SK-N-SH treated with all-trans-retinoic acid at 6 μM for 48 hours (cell line): Measurements from ENCODE around the gene SHISA4.

Experiments used
- ATAC-seq: fragments of 200-7000 bp; cut with Tn5 transposase; 3 replicates; pipeline ENCODE4 v1.9.1; 2020; ENCODE audit warnings: mild to moderate bottlenecking, moderate library complexity
- ARNTL ChIP-seq: fragments of 450-650 bp; formaldehyde crosslinking; IDR thresholded peaks from 2 replicates; pipeline ENCODE4 v1.5.0; 2020; ENCODE audit warnings: low read depth, mild to moderate bottlenecking, moderate library complexity, borderline replicate concordance
- BACH2 ChIP-seq: fragments of 250-450 bp; sonication (Bioruptor Pico); IDR thresholded peaks from 2 replicates; pipeline ENCODE4 v1.9.0; 2021; ENCODE audit warnings: mild to moderate bottlenecking, borderline replicate concordance
- CREB5 ChIP-seq: fragments of 250-450 bp; sonication (Bioruptor Pico); IDR thresholded peaks from 2 replicates; pipeline ENCODE4 v1.5.1; 2020; ENCODE audit warnings: low read depth, mild to moderate bottlenecking, moderate library complexity
- CSDC2 ChIP-seq: fragments of 250-450 bp; sonication (Bioruptor Pico); IDR thresholded peaks from 2 replicates; pipeline ENCODE4 v1.5.0; 2020; ENCODE audit warnings: mild to moderate bottlenecking, moderate library complexity
- ESRRG ChIP-seq: fragments of 250-450 bp; sonication (Bioruptor Pico); IDR thresholded peaks from 2 replicates; pipeline ENCODE4 v1.6.1; 2021; ENCODE audit warnings: mild to moderate bottlenecking
- GLIS3 ChIP-seq: fragments of 250-450 bp; sonication (Bioruptor Pico); IDR thresholded peaks from 2 replicates; pipeline ENCODE4 v1.5.0; 2020; ENCODE audit warnings: mild to moderate bottlenecking, moderate library complexity
- ISL1 ChIP-seq: fragments of 250-450 bp; sonication (Bioruptor Pico); IDR thresholded peaks from 2 replicates; pipeline ENCODE4 v2.1.2; 2022; ENCODE audit warnings: mild to moderate bottlenecking, moderate library complexity
- OSR1 ChIP-seq: fragments of 250-450 bp; sonication (Bioruptor Pico); IDR thresholded peaks from 2 replicates; pipeline ENCODE4 v1.8.0; 2022; ENCODE audit warnings: moderate library complexity, mild to moderate bottlenecking, inconsistent platforms
- PATZ1 ChIP-seq: fragments of 250-450 bp; sonication (Bioruptor Pico); IDR thresholded peaks from 2 replicates; pipeline ENCODE4 v1.8.0; 2020; ENCODE audit warnings: mild to moderate bottlenecking, moderate library complexity, borderline replicate concordance
- POU6F1 ChIP-seq: fragments of 250-450 bp; sonication (Bioruptor Pico); IDR thresholded peaks from 2 replicates; pipeline ENCODE4 v1.8.0; 2021; ENCODE audit warnings: low read depth, mild to moderate bottlenecking, moderate library complexity, borderline replicate concordance
- PPARA ChIP-seq: fragments of 250-450 bp; sonication (Bioruptor Pico); IDR thresholded peaks from 2 replicates; pipeline ENCODE4 v1.5.0; 2020; ENCODE audit warnings: mild to moderate bottlenecking, borderline replicate concordance
- RARB ChIP-seq: fragments of 250-450 bp; sonication (Bioruptor Pico); IDR thresholded peaks from 2 replicates; pipeline ENCODE4 v1.8.0; 2021; ENCODE audit warnings: mild to moderate bottlenecking, moderate library complexity
- SNAI2 ChIP-seq: fragments of 250-450 bp; sonication (Bioruptor Pico); IDR thresholded peaks from 2 replicates; pipeline ENCODE4 v1.5.0; 2020; ENCODE audit warnings: mild to moderate bottlenecking, moderate library complexity
- TCF4 ChIP-seq: fragments of 250-450 bp; sonication (Bioruptor Pico); IDR thresholded peaks from 2 replicates; pipeline ENCODE4 v1.8.0; 2021; ENCODE audit warnings: mild to moderate bottlenecking, moderate library complexity, borderline replicate concordance
- TOX ChIP-seq: fragments of 250-450 bp; sonication (Bioruptor Pico); IDR thresholded peaks from 2 replicates; pipeline ENCODE4 v1.8.0; 2021; ENCODE audit warnings: mild to moderate bottlenecking, moderate library complexity, borderline replicate concordance
- TSHZ2 ChIP-seq: fragments of 250-450 bp; sonication (Bioruptor Pico); IDR thresholded peaks from 2 replicates; pipeline ENCODE4 v1.5.0; 2020; ENCODE audit warnings: mild to moderate bottlenecking, moderate library complexity
- ZC3H10 ChIP-seq: fragments of 250-450 bp; sonication (Bioruptor Pico); IDR thresholded peaks from 2 replicates; pipeline ENCODE4 v1.5.1; 2021; ENCODE audit warnings: mild to moderate bottlenecking, moderate library complexity
- ZFP3 ChIP-seq: fragments of 250-450 bp; sonication (Bioruptor Pico); IDR thresholded peaks from 2 replicates; pipeline ENCODE4 v1.5.0; 2020; ENCODE audit warnings: mild to moderate bottlenecking, moderate library complexity
- ZFP30 ChIP-seq: fragments of 450-650 bp; formaldehyde crosslinking; IDR thresholded peaks from 2 replicates; pipeline ENCODE4 v1.5.0; 2022; ENCODE audit warnings: mild to moderate bottlenecking, moderate library complexity
- ZNF565 ChIP-seq: fragments of 450-650 bp; formaldehyde crosslinking; conservative IDR thresholded peaks from 2 replicates; pipeline ENCODE4 v1.5.0; 2020; ENCODE audit warnings: low read depth, mild to moderate bottlenecking, moderate library complexity
- ZNF70 ChIP-seq: fragments of 450-650 bp; formaldehyde crosslinking; IDR thresholded peaks from 2 replicates; pipeline ENCODE4 v1.5.0; 2020; ENCODE audit warnings: mild to moderate bottlenecking, moderate library complexity
- ZNF8 ChIP-seq: fragments of 450-650 bp; formaldehyde crosslinking; IDR thresholded peaks from 2 replicates; pipeline ENCODE4 v1.5.0; 2020; ENCODE audit warnings: mild to moderate bottlenecking, moderate library complexity

The SHISA4 gene

GRCh38 chr1:201847150-201847549 is 41.5 kb upstream of the SHISA4 start:
- ATAC-seq = no peak
- TF ChIP-seq ZNF565 (CRISPR knock-in tag) (no peak), CREB5 (no peak), ZFP30 (CRISPR knock-in tag) (no peak), BACH2 (CRISPR knock-in tag) (no peak), PPARA (CRISPR knock-in tag) (no peak), SNAI2 (CRISPR knock-in tag) (no peak), GLIS3 (CRISPR knock-in tag) (no peak), ZFP3 (no peak), RARB (CRISPR knock-in tag) (no peak), CSDC2 (CRISPR knock-in tag) (no peak), ZNF8 (CRISPR knock-in tag) (no peak), ESRRG (CRISPR knock-in tag) (no peak), OSR1 (CRISPR knock-in tag) (no peak), TSHZ2 (no peak), TCF4 (CRISPR knock-in tag) (no peak), TOX (CRISPR knock-in tag) (no peak), POU6F1 (CRISPR knock-in tag) (no peak), ZNF70 (CRISPR knock-in tag) (no peak)

GRCh38 chr1:201848230-201848629 is 40.5 kb upstream of the SHISA4 start:
- no peak for TF ChIP-seq ARNTL (CRISPR knock-in tag)
- TF ChIP-seq CSDC2 (CRISPR knock-in tag) = no peak
- TF ChIP-seq GLIS3 (CRISPR knock-in tag) = no peak
- no peak for TF ChIP-seq RARB (CRISPR knock-in tag)
- TF ChIP-seq ZC3H10 (CRISPR knock-in tag) = no peak
- TF ChIP-seq TSHZ2 = no peak
- no peak for ATAC-seq

- peak; percentile 8; the same call in 2 of the 3 replicates for ATAC-seq
- TF ChIP-seq ZNF8 (CRISPR knock-in tag) (no peak), OSR1 (CRISPR knock-in tag) (0 out of 2 replicates have a peak, but pooled peaks have one; percentile 46)
These were observed 39.2 kb upstream of the SHISA4 start for GRCh38 chr1:201849372-201850052.

- ATAC-seq = peak; percentile 77
- TF ChIP-seq ARNTL (CRISPR knock-in tag) (no peak), PATZ1 (CRISPR knock-in tag) (0 out of 2 replicates have a peak, but pooled peaks have one; percentile 13), OSR1 (CRISPR knock-in tag) (0 out of 2 replicates have a peak, but pooled peaks have one; percentile 53), ISL1 (peak; percentile 79; the same call in 1 of the 2 replicates)
These were observed 38.7 kb upstream of the SHISA4 start for GRCh38 chr1:201850053-201850397.
